Measurements from ENCODE around the gene ANKS1A.

DNA sequence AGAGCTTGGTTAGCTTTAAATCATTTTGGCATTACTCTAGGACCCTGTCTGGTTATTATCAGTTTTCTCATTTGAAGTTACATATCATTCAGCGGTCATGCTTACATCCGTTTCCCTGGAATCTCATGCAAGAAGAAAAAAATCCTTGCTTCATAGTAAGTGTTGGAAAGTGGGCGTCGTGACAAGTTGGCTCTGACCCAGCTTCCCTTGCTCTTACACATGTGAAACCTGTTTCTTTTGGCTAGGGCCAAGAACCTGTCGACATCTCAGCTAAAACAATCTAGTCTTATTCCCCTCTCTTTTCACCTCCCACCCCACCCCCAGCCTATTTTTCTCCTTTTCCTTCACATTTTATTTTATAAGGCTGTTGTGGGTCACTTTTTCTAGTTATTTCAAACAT lies 45.5 kb downstream of the ANKS1A start:
- TF ChIP-seq EZH2 (IDR thresholded peaks at IDR 0.05; ENCODE audit: insufficient read depth, poor library complexity, severe bottlenecking) (no peak), EZH2phosphoT487 (IDR thresholded peaks at IDR 0.05; ENCODE audit: insufficient read depth, low read depth) (no peak)
